GM21737 (cell line): ENCODE results near the gene HNF4A.

Source experiments
- ATAC-seq: cut with Tn5 transposase; IDR thresholded peaks from one replicate; pipeline ENCODE4 v1.9.1; 2021; ENCODE audit warnings: mild to moderate bottlenecking, moderate library complexity; ENCODE audit not compliant: unreplicated experiment

The HNF4A gene

DNA sequence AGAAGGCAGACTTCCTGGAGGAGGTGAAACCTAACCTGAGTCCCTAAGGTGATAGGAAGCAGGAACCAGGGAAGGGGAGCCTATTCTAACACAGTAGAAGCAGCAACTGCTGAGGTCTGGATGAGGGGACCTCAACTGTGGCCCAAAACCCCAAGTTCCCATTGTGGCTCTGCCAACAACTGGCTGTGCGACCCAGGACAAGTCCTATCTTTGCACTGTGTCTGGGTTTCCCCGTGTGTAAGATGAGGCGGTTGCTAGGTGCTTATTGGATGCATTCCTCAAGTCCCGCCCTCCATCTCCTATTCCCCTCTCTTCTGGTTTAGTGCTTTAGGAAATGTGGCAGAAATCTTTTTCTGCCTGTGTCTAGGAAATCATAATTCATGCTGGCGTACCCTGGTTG lies 68.0 kb downstream of the HNF4A start:
- ATAC-seq: no peak

DNA sequence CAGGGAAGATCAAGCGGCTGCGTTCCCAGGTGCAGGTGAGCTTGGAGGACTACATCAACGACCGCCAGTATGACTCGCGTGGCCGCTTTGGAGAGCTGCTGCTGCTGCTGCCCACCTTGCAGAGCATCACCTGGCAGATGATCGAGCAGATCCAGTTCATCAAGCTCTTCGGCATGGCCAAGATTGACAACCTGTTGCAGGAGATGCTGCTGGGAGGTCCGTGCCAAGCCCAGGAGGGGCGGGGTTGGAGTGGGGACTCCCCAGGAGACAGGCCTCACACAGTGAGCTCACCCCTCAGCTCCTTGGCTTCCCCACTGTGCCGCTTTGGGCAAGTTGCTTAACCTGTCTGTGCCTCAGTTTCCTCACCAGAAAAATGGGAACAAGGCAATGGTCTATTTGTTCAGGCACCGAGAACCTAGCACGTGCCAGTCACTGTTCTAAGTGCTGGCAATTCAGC lies 68.6 kb downstream of the HNF4A start:
- no peak for ATAC-seq

DNA sequence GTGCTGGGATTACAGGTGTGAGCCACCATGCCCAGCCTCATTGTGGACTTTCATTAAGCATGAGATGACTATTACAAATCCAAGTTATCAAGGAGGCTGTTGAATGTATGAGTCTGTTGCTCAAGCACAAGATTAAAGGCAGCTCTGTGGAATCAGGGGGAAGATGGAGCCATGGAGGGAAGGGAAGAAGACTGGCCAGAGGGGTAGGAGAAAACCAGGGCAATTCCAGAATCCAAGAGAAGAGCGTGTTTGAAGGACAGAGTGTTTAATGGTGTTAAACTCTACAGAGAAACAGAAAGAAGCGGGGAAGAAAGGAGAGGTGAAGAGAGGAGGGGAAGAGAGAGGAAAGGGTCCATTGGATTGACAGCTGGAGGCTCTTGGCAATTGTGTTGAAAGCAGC lies 70.4 kb downstream of the HNF4A start:
- ATAC-seq: no peak

DNA sequence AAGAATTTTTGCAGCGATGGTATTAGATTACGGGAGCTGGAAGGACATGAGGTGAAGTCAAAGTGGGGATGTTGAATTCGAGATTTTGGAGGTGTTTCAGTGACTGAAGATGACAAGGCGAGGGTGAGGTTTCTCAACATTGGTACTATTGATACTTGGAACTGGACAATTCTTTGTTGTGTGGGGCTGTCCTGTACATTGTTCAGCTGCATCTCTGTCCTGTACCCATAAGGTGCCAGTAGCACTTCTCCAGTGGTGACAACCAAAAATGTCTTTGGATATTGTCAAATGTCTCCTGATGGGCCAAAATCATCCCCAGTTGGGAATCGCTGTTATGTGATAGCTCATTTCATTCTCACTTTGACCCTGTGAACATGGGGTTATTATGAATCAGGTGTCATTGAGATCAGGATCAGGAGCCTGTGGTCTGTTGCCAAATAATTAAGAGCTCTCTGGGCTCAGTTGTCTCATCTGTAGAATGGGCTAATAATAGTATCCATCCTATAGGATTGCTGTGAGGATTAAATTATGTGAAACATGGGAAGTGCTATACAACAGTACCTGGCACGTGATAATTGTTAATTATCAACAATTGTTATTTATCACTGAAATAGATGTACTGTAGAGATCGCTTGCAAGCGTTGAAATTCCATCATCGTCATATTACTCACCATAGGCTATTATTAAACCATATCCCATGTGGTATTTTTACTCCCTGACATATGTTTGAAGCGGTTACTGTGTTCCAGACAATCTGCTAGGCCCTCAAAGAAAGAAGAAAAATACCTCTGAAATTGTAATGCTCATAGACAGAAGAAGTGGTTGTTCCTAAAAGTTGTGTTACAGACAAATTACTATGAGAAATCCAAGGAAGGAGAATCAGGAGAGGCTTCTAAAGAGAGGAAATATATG lies 71.6 kb downstream of the HNF4A start:
- ATAC-seq: no peak

DNA sequence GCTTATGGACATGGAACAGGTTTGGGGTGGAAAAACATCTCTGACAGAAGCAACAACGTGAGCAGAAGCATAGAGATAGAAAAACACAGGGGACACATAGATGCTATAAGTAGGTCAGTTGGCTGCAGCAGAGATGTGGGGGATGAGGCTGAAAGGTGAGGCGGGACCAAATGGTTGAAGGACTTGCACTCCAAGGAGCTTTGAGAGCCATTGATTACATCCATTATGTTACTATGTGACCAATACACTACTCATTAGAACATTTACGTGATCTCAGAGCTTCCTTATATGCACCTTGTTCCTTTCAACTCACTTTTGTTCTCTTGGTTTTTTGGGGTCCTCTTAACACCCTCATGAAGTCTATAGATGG lies 72.3 kb downstream of the HNF4A start:
- no peak for ATAC-seq

DNA sequence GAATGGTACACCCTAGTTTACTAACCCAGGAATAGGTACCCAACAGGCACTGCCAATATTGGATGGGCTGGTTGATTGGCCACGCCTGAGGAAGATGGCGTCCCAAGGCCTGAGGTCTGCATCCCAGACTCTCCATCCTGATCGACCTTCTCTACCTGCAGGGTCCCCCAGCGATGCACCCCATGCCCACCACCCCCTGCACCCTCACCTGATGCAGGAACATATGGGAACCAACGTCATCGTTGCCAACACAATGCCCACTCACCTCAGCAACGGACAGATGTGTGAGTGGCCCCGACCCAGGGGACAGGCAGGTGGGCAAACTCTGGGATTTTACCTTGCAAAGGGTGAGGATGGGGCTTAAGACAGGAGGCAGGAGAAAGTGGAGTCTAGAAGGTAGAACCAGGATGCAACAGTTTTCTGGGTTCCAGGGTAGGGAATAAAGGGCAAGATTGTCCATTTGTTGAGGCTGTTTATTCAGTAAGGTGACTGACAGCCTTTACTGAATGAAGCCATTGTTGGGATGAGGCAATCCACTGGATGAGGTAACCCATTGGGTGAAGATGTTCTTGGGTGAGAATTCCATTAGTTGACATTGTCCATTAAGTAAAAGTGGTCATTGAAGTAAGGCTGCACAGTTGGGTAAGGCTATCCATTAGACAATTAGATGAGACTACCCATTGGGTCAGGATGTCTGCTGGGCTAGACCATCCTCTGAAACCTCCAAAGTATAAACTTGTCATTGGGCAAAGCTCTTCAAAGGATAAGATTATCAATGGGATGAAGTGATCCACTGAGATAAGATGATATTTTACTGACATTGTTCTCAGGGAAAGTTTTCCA lies 72.9 kb downstream of the HNF4A start:
- no peak for ATAC-seq

DNA sequence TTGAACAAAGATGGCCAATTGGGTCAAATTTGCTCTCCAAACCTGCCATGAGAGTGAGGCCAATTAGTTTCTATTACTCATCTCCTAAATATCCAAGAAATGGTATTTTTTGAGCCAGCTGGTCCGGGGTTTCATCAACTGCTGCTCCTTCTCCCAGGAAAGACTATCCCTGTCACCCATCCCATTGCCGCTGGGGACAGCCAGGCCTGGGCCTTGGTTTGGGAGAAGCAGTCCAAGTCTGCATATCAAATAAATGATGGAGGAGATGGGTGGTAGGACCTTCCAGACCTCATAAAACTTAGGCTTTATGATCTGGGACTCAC lies 73.5 kb downstream of the HNF4A start:
- no peak for ATAC-seq

DNA sequence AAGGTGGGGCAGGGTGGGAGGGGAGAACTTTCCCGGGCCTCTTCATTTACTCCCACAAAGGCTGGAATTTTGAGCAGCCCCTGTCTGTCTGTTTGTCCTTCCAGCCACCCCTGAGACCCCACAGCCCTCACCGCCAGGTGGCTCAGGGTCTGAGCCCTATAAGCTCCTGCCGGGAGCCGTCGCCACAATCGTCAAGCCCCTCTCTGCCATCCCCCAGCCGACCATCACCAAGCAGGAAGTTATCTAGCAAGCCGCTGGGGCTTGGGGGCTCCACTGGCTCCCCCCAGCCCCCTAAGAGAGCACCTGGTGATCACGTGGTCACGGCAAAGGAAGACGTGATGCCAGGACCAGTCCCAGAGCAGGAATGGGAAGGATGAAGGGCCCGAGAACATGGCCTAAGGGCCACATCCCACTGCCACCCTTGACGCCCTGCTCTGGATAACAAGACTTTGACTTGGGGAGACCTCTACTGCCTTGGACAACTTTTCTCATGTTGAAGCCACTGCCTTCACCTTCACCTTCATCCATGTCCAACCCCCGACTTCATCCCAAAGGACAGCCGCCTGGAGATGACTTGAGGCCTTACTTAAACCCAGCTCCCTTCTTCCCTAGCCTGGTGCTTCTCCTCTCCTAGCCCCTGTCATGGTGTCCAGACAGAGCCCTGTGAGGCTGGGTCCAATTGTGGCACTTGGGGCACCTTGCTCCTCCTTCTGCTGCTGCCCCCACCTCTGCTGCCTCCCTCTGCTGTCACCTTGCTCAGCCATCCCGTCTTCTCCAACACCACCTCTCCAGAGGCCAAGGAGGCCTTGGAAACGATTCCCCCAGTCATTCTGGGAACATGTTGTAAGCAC lies 74.1 kb downstream of the HNF4A start:
- no peak for ATAC-seq

DNA sequence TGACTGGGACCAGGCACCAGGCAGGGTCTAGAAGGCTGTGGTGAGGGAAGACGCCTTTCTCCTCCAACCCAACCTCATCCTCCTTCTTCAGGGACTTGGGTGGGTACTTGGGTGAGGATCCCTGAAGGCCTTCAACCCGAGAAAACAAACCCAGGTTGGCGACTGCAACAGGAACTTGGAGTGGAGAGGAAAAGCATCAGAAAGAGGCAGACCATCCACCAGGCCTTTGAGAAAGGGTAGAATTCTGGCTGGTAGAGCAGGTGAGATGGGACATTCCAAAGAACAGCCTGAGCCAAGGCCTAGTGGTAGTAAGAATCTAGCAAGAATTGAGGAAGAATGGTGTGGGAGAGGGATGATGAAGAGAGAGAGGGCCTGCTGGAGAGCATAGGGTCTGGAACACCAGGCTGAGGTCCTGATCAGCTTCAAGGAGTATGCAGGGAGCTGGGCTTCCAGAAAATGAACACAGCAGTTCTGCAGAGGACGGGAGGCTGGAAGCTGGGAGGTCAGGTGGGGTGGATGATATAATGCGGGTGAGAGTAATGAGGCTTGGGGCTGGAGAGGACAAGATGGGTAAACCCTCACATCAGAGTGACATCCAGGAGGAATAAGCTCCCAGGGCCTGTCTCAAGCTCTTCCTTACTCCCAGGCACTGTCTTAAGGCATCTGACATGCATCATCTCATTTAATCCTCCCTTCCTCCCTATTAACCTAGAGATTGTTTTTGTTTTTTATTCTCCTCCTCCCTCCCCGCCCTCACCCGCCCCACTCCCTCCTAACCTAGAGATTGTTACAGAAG lies 75.0 kb downstream of the HNF4A start:
- no peak for ATAC-seq

DNA sequence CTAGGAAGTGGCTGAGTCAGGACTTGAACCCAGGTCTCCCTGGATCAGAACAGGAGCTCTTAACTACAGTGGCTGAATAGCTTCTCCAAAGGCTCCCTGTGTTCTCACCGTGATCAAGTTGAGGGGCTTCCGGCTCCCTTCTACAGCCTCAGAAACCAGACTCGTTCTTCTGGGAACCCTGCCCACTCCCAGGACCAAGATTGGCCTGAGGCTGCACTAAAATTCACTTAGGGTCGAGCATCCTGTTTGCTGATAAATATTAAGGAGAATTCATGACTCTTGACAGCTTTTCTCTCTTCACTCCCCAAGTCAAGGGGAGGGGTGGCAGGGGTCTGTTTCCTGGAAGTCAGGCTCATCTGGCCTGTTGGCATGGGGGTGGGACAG lies 75.6 kb downstream of the HNF4A start:
- no peak for ATAC-seq

DNA sequence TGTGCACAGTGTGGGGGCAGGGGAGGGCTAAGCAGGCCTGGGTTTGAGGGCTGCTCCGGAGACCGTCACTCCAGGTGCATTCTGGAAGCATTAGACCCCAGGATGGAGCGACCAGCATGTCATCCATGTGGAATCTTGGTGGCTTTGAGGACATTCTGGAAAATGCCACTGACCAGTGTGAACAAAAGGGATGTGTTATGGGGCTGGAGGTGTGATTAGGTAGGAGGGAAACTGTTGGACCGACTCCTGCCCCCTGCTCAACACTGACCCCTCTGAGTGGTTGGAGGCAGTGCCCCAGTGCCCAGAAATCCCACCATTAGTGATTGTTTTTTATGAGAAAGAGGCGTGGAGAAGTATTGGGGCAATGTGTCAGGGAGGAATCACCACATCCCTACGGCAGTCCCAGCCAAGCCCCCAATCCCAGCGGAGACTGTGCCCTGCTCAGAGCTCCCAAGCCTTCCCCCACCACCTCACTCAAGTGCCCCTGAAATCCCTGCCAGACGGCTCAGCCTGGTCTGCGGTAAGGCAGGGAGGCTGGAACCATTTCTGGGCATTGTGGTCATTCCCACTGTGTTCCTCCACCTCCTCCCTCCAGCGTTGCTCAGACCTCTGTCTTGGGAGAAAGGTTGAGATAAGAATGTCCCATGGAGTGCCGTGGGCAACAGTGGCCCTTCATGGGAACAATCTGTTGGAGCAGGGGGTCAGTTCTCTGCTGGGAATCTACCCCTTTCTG lies 76.2 kb downstream of the HNF4A start:
- no peak for ATAC-seq

DNA sequence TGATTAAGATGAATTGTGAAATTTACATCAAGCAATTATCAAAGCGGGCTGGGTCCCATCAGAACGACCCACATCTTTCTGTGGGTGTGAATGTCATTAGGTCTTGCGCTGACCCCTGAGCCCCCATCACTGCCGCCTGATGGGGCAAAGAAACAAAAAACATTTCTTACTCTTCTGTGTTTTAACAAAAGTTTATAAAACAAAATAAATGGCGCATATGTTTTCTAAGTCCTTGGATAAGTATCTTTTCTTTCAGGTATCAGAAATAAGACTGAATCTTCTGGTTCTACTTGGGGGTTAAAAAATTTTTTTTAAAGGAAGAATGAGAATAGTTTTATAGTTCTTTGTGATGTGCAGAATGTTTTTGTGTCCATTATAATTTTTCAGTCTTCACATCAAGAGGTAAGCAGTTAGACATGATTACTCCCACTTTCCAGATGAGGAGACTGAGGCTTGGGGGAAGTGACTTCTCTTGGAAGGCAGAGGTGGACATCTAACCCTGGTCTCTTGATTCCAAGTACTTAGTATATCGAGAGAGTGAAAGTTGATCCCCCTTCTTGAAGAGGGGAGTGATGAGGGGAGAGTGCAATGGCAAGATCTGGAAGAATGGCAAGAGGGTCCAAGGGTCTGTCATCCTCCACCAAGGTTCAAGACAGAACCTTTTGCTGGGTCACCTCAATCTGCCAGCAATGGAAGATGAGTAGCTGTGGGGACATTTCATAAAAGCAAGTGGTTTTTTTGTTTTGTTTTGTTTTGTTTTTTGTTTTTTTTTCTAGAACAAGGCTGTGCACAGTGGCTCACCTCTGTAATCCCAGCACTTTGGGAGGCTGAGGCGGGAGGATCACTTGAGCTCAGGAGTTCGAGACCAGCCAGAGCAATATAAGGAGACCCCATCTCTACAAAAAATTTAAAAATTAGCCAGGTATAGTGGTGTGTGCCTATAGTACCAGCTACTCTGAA lies 77.4 kb downstream of the HNF4A start:
- no peak for ATAC-seq

DNA sequence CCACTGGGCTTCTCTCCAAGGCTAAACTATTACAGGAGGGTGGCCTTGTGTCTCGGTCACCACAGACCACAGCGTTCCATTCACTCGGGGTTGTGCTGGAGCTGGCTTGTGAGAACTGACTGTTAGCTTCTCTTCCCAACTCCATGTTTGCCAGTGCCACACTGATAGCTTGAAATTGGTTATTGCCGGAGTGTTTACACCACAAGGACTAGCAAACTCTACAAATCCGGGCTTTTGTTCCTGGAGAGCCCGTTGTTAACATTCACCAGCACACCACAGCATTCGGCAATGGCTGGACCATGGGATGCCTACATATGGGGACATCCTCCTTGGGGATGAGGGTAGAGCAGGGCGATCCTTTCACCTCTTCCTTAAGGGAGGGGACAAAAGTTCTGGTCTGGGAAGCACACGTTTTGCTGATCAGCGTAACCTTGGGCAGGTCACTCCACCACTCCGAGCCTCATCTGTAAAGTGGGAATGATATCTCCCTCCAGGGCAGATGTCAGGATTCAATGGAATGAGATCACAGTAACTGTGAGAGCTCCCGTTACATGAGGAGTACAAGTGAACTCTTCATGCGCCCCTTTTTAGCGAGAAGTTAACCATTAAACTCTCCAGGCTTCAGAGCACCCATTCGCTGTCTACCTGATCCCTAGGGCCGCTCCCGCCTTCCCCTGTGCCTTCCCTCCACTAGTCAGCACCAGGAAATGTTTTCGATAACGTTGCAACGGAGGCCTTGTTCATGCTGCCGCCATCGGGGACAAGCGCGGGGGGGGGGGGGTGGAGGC lies 78.4 kb downstream of the HNF4A start:
- no peak for ATAC-seq

DNA sequence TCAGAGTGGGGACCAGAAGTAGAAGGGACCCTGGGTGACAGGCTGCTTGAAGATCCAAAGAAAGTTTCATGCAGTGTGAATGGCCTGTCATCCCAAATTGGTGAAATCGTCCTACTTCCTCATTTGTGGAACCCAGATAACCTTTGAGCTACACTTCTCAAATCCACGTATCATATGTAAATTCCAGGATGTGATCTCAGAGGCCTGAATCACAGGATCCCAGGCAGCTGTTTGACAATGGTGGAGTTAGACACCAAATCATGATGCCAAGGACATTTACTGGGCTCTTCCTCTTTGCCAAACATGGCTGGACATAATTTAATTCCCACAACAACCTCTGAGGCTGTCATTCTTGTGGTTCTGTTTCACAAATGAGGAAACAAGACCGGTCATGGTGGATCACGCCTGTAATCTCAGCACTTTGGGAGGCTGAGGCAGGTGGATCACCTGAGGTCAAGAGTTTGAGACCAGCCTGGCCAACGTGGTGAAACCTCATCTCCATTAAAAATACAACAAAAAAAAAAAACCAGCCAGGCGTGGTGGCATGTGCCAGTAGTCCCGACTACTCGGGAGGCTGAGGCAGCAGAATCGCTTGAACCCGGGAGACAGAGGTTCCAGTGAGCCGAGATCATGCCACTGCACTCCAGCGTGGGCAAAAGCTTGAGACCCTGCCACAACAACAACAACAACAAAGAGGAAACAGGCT lies 80.3 kb downstream of the HNF4A start:
- ATAC-seq: no peak

DNA sequence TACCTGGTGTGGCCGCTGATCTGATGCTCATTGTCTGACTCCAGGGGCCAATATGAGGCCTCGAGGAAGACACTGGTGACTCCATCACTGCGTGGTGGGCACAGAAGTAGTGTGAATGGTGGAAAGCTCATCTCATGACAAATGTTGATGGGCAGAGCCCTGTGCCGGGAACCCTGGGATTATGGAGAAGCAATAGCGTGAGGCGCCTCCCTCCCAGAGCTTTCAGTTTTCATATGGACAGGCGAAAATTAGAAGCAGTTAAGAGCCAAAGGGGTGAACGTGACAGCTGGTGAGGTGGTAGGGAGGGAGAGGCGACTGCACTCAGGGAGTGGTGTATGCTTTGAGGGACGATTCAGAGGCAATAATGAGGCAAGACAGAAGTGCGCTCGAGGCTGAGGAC lies 80.9 kb downstream of the HNF4A start:
- ATAC-seq: no peak

DNA sequence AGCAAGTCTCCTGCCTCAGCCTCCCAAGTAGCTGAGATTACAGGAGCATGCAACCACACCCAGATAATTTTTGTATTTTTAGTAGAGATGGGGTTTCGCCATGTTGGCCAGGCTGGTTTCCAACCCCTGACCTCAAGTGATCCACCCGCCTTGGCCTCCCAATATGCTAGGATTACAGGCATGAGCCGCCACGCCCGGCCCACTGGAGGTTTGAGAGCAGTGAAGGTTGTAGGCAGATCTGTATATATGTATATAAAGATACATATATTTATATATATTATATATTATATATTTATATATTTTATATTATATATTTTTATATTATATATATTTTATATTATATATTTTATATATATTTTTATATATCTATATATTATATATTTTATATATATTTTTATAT lies 82.0 kb downstream of the HNF4A start:
- no peak for ATAC-seq

DNA sequence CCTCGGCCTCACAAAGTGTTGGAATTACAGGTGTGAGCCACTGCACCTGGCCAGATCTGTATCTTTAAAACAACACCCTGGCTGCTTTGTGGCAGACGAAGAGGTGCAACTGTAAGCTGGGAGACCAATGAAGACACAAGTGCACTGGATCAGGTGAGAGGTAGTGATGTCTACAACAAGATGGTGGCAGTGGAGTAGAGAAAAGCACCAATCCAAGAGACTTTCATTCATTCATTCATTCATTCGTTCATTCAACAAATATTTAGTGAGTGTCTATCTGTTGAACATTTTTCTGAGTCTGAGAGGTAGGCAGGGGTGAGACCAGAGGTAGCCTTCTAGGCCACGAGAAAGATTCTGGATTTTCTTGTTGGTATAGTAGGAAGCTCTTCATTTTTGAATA lies 83.3 kb downstream of the HNF4A start:
- ATAC-seq: no peak
